GM21737 (cell line): ENCODE results near the gene C5orf15.
"Not testable (repeated sequence)": the region's sequence is repeated elsewhere in the genome, so short reads cannot be mapped to it uniquely, and the experiment has no call there.

Experiments
- ATAC-seq: cut with Tn5 transposase; IDR thresholded peaks from one replicate; pipeline ENCODE4 v1.9.1; 2021; ENCODE audit warnings: mild to moderate bottlenecking, moderate library complexity; ENCODE audit not compliant: unreplicated experiment

C5orf15 gene

DNA sequence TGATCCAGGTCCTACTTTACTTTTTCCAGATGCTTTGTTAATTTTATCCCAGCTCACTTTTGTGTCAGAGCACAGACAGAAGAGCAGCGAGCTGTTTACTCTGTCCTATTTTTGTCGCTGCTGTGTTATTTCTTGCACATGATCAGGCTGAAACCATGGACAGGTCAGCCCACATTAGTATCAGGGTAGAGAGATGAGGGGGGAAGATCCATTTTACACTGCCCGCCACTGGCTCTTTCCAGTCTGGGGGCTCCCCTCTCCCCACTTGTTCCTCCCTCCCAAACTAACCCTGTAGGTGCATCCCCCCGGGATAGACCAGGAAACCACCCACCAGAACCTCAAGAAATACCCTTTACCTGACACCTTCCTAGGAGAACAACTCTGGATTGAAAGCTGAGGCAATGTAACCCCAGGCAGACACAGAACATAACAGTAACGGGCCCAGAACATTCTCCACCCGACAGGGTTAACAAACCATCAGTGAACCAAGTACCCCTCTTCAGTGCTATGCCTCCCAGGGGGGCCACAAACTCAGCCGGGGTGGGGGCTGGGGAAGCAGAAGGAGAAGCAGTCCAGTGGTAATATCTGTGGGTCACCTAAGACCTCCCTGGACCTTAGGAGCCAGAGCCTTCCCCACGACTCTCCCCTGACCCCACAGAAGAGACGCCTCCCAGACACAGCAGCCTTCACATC is 26.0 kb upstream of the C5orf15 start:
- no peak for ATAC-seq

DNA sequence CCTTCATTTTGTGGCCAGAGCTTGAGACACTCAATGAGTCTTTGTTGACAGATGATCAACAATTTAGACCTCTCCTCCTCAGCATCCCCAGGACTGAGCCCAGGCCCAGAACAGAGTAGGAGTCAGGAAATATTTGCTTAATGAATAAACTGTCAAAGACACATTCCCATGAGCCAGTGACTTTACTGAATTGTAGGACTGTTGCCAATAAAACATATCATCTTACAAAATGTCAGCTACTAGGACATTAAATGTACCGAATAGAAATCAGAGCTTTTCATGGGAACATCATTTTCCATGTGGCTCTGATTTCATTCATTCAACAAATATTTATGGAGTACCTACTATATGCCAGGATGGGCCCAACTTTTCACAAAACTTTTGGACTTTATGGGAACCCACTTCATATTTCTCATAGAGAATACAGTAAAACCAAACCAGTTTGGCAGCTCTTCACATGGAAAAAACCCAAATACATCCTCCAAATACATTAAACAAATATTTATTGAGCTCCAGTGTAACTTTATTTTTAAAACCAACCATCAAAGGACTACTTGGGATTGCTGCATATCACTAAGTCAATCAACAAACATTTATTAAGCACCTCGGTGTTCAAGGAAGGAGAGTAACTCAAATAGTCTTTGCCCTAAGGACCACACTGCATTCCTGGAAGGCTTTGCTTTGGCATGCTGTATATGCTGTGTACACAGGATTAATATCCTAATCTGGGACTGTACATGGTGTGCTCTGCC is 24.9 kb upstream of the C5orf15 start:
- no peak for ATAC-seq

DNA sequence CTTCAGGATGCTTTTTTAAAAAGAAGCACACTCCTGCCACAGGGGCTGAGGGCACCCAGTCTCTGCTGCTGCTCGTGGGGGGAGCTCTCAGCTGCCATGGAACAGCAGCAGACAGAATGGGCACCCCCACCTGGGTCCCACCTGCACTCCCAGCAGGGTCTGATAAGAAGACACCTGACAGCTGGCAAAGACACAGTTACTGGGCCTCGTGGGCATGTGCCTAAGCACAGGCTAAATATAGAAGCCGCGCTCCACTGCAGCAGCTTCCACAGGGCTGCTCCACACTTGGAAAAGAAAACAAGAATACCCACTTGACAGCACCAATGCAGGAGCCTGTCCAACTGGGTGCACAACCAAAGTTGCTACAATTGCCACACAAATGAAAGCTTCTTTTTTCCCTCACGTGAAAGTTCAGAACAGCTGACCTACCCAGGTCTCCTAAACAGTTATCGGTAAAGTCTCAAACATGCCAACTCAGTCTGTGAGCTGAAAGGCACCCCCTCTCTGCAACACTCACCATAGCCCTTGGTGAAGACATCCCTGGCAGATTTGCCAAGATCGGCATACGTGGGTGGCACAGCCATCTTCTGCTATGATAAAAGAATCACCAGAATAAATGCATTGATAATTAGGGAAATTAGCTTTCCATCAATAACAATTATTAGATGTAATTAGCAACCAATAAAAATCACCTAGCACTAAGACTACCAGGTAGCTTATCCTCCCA is 24.2 kb upstream of the C5orf15 start:
- ATAC-seq: no peak

DNA sequence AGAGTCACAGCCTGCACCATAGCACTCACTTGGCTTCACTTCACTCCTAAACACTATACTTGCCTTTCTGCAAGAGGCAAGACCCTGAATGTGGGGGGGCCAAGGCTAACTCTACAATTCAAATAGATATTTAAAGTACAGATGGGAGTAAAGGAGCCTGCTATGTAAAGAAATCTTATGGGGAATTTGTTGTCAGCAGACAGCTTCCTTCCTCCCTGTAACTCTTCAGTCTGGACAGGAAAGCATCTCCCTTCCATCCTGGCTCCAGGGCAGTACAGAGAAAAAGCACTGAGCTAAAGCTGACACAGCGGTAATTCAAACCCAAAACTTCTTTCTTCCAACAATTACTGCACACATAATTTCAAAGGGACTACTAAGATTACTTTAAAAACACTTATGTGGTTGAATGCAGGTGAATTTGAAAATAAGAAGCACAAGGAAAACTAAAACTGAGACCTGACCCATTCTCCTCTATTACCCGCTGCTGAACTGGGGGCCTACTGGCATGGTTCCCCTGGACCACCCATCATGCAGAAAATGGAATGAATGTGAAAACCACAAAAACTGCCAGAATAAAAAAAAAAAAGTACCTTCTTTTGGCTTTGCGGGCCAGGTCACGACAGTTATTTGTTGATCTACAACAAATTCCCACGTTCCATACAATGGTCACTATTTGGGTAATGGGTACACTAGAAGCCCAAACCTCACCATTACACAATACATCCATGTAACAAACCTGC is 22.9 kb upstream of the C5orf15 start:
- ATAC-seq: no peak

DNA sequence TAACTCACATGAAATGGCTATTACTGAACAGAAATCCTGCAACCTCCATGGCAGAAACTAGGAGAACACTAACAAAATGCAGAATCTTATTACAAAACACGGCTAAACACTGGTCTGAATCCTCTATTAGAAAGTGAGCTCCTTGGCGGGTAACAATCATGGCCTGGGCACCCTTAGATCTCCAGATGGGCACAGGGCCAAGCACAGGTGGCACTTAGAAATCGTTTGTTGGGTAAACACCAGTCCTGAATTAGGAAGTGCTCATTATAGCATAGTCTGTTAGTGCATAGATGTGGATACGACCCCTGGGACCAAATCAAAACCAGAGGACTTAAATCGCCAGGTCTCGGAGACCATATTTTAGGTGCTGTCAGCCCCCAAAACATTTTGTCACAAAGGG is 22.0 kb upstream of the C5orf15 start:
- no peak for ATAC-seq

DNA sequence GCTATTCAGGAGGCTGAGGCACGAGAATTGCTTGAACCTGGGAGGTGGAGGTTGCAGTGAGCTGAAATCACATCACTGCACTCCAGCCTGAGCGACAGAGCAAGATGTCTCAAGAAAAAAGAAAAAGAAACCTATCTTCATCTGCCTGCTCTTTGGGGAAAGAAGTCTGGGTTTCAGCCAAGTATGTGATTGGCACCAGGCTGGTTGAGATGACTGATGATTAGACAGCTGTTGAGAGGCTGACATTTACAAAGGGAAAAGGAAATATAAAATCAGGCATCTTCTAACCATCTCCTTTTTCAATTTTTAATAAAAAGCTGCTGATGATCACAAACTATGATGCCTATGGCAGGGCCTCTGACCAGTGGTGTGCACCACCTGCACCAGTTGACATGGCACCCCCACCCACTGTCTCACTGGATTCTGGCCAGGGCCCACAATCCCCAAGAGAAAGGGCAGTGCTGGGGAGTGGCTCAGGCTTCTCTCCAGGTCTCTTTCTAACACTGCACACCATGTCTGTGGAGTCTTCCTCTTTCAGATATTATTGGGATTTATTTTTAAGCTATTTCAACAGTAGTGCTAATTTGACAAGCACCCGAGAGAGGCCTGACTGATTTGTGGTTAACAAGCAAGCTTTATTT is 17.2 kb upstream of the C5orf15 start:
- no peak for ATAC-seq

DNA sequence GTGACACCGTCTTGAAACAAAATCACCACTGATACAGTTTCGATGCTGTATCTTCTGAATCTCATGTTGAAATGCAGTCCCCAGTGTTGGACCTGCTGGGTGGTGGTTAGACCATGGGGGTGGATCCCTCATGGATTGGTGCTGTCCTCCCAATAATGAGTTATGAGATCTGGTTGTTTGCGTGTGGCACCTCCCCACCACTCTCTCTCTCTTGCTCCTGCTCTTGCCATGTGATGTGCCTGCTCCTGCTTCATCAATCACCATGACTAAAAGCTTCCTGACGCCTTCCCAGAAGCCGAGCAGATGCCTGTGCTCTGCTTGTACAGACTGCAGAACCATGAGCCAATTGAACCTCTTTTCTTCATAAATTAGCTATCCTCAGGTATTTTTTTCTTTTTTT is 15.2 kb upstream of the C5orf15 start:
- ATAC-seq: no peak

DNA sequence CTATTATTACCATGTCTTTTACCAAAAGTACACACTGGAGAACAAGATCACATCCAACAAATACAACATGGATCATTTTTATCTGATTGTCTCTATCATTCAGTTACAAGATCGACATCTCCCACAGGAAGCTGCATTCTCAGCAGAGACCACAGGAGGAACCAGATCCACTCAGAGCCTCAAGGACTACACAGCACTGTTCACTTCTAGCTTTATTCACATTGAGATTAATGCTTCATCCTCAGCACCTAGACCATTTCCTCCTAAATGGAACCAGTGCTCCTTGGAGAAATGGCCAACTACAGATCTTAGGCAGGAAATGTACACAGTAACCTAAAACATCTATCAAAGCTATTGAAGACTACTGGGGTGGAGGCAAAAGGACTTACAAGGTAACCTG is 13.3 kb upstream of the C5orf15 start:
- no peak for ATAC-seq

DNA sequence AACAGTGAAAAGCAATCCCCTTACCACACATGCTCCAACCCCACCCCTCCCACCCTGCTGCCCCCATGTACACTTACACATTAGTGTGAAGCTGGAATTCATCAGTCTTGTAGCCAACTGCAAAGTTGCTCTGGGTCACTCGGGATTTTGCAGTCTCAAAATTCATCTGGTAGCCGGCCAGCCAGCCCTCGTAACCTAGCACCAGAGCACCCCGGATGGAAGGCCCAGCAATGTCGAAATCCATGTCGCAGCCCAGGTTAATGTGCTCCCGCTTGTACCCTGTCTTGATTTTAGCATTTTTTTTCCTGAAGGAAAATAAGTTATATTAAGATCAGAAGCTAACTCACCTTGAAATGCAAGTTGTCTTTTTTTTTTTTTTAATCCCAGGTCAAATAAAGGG is 12.2 kb upstream of the C5orf15 start:
- ATAC-seq: no peak

DNA sequence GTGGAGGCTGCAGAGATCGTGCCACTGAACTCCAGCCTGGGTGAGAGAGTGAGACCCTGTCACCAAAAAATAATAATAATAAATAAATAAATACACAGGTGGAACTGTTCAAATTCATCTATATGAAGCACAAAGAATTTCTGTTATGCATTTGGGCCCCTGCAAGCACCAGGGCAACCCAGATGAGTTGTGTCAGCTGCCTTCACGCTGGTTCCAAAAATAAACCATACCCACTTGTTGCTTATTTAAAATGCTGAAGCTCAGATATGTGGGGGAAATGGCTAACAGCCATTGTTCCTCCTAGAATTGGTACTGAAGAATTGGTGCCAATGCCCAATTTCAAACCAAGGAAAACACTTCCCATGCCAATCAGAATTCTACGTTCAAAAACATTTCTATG is 10.5 kb upstream of the C5orf15 start:
- no peak for ATAC-seq

DNA sequence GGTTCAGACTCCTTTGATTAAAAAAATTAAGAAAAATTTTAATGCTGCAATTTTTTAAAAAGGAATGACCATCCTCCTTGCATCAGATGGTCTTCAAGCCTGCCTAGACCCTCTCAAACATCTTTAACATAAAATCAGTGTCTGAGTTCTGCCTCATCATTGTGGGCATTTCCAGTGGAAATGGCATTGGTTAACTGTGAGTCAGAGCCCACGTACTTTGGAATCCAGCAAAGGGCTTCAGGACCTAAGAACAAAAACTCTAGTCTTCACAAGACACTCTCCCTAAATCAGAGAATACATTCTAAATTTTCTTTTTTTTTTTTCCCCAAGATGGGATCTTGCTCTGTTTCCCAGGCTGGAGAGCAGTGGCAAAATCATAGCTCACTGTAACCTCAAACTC is 9.4 kb upstream of the C5orf15 start:
- no peak for ATAC-seq

DNA sequence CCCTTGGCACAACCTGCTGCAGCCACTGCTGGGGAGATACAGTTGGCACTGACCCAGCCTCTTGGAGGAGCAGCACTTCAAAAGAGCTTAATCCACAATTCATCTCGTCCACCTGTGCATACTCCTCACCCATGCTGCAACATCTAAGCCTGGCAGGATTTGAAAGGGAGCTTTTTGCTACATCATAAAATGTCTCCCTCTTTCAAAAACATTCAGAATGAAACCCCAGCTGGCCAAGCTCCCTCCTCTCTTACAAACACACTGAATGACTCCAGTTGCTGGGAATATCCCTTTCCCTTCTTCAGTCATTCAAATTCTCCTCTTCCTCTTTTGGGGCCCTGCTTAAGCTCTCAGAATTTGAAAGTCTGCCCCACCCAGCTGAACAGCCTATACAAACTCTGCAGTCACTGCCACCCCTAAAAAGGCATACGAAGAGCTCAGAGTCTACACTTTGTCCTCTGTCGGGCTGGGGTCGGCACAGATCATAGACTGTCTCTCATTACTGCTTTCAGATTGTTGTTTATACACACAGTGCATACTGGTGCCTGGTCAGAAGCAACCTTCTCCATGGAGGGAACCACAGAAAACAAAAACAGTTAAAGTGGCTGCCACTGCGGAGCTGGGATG is 8.8 kb upstream of the C5orf15 start:
- no peak for ATAC-seq

DNA sequence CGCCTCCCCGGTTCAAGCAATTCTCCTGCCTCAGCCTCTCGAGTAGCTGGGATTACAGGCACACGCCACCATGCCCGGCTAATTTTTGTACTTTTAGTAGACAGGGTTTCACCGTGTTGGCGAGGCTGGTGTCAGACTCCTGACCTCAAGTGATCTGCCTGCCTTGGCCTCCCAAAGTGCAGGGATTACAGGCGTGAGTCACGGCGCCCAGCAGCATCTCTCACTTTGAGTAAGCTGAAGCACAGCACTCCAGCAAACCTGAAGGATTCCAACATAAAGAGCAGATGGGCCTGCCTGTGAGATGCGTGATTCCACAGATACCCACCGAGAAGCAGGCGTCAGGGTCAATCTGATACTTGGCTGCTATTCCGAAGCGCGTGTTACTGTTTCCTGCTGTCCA is 7.1 kb upstream of the C5orf15 start:
- not testable (repeated sequence) for ATAC-seq

DNA sequence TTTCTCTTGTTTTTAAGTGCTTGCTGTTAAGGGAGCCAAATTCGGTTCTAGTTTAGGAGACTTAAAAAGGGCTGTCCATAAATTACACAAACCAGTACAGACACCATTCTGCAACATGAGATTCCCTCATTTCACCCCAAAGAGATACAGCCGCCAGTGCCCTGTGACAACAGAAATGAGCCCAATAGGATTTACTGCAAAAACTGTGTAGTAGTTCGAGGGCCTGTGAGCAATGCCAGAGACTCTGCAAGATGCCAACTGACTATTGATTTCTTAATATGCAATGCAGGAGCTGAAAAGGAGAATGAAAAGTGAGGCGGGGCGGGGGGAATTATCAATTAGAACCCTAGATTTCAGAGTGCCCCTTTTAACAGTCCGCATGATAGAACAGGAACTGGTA is 5.7 kb upstream of the C5orf15 start:
- no peak for ATAC-seq

DNA sequence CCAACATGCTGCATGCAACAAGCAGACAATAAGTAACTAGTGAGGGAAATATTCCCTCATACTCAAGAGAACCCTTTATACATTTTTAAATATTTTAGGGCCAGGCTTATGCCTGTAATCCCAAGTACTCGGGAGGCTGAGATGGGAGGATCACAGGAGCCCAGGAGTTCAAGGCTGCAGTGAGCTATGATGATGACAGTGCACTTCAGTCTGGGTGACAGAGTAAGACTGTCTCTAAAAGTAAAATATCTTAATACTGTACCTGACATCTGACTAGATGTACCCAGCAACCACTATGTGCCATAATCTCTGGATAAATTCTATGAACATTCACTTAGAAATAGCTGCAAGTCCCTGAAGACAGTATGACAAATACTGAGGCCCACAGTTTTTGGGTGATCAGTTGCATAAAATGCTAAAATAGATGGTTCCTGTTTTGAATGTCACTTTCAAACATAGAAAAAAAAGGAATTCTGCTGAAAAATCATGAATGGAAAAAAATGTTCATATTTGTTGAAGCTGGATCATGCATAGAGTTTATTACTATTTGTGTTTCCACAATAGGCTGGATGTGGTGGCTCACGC is 2.0 kb upstream of the C5orf15 start:
- ATAC-seq: no peak

DNA sequence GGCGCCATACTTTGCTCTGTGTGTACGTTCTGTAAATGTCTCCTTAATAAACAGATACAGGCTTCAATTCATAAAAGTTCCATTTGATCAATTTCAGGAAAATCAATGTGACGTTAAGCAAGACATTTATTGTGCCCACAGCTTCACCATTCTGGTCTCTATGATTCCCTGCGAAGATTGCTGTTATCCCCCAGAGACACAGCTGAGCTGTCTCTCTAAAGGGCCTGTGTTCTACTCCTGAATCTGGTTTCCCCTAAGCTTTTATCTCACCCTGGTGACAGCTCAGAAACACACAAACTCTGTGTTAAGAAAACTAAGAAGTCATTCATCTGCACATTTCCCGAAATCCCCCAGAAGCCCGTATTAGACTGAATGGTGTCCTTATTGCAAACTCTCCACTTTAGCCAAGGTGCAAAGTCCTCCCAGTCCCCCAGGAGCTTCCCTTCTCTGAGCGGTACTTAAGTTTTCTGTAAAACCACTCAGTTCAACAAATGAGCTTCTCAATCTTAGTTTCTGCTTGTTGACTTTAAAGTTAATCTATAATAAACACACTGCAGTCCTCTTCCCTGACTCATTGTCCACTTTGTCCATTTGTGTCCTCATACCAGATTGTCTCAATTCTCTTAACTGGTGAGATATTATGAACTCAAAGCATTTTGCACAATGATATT is 1.4 kb upstream of the C5orf15 start:
- no peak for ATAC-seq

DNA sequence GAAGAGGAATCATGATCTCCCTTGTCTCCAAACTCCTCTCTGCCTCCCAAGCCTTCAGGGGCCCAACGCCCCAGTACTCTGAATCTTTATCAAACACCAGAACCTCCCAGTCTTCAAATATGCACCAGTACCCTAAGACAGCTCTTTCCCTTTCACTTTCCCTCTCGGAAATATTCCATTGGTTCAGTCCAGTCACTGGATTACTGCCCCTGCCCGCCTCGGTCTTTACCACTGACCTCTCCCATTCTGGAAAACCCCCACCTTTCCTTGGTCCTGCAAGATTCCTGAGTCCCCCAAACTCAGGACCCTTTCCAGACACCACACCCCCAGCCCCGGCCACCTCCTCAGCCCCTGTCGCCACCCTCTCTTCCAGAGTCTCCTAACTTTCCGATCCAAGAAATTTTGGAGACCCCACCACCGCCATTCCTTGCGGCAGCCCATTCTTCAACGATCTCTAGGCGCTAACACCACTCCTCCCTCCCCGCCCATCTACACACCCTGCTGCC is 674 bp downstream of the C5orf15 start:
- ATAC-seq: no peak

DNA sequence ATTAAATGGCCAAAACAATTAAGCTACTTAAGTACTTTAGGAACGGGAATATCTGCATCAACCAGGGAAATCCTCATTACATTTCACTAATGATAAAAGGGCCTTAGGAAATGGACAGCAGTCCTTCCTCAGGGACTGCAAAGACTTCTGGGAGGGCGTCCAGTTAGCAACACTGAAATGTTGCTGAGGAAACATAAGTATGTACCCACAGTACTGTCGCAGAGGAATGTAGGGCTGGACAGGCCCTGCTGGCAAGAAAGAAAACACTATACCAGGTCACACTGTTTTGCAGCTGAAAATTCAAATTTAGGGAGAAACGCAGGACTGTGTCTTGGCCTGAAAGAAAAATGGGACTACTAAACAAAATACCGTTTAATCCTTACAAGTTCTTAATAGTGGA is 1.3 kb downstream of the C5orf15 start:
- no peak for ATAC-seq

DNA sequence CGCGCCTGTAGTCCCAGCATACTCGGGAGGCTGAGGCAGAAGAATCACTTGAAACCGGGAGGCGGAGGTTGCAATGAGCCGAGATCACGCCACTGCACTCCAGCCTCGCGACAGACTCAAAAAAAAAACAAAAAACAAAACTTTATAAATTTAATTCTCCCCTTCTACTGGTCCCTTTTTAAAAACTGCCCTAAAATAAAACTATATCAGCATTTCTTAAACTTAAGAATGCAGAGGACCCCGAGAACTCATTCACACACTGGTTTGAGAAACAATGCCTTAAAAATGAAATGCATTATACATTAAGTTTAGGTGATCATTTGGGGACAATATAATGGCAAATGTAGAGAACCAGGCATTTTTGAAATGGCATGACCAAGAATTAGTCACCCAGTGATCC is 2.3 kb downstream of the C5orf15 start:
- no peak for ATAC-seq
